ENCODE data around the gene PRSS27.
"Not testable (repeated sequence)": the region's sequence is repeated elsewhere in the genome, so short reads cannot be mapped to it uniquely, and the experiment has no call there.

- not testable (repeated sequence) for TF ChIP-seq CTCF (IDR thresholded peaks at IDR 0.05); ZFX (IDR thresholded peaks at IDR 0.05; ENCODE audit: borderline replicate concordance)
Observed at GRCh38 chr16:2666671-2667070, 53.4 kb downstream of the PRSS27 start.

Data from 22Rv1 (cell line).